GM04504 (cell line): ENCODE data around the gene MTERF4.

Source experiments
- DNase-seq: peaks from one replicate; pipeline ENCODE4 v3.0.0-alpha.2; 2012; ENCODE audit warnings: low read depth

MTERF4 gene

DNA sequence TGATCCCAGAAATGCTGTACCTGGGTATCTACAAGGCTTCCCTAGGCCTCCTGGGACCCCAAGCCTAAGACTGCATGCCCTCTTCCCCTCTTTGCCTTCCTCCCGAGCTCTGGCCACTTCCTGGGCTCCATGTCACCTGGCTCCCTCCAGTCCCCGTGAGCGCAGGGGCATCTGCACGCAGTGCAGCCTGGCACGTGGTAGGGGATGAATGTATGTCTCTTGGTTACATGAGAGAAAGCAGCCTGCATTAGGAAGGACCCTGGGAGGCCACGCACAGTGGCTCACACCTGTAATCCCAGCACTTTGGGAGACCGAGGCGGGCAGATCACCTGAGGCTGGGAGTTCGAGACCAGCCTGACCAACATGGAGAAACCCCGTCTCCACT is 31.3 kb upstream of the MTERF4 start:
- DNase-seq, result no peak

DNA sequence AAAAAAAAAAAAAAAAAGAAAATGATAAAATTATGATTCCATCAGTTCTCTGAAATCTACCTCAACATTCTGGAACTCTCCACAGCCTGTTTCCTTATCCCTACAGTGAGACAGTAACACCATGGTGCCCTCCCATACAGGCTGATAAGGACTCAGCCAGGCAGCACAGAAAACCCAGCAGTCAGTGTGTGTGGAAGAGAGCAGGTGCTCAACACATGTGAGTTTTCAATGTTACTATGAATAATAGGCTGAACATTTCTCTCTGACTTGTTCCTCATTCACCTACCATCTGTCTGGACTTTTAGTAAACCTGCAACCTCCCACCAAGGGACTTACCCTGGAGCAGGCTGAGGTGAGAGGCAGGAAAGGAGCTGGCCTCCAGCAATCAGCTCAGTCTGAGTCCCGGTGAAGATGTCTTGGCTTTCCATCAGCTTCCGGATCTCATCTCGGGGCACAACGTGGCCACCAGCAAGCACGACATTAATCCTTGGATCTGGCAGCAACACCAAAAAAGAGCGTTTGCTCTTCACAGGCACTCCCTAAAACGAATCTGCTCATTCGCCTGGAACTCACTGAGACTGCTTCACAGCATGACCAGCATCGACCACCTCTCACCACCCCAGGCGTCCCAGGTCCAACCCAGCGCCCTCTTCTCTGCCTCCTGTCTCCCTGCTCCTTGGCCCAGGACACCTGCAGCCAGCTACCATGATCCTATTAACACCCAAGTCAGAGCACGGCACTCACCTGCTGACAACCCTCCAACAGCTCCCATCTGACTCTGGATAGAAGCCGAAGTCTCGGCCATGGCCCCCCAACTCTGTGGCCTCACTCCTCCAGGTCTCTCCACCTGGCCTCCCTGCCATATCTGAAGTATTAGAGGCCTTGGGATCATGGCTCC is 30.7 kb upstream of the MTERF4 start:
- no peak for DNase-seq

DNA sequence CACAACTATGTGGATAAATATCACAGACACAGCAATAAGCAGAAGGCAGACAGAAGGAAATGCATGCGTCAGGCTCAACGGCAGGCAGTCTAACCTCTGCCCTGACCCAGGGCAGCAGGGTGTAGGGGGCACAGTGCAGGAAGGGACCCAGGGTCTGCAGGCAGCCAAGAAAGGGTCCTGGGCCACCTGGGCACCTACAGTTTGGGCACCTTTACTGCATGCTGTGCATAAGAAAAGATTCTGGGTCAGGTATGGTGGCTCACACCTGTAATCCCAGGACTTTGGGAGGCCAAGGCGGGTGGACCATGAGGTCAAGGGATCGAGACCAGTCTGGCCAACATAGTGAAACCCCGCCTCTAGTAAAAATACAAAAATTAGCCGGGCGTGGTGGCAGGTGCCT is 29.4 kb upstream of the MTERF4 start:
- no peak for DNase-seq

DNA sequence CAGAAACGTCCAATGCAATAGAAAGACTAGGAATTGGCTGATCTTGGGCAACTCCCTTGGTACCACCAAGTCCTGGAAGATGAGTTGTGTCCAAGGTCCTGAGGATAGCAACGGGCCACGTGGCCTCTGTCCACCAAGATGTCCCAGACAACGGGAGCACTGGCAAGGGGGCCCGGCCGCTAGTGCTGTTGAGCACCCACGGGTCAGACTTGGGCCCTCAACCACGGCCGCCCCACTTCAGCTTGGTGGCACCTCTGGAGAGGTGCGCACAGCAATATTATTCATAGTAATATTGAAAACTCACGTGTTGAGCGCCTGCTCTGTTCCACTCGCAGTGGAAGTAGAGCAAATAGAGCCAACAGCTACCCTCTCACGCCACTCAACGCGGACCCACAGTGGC is 28.2 kb upstream of the MTERF4 start:
- no peak for DNase-seq

DNA sequence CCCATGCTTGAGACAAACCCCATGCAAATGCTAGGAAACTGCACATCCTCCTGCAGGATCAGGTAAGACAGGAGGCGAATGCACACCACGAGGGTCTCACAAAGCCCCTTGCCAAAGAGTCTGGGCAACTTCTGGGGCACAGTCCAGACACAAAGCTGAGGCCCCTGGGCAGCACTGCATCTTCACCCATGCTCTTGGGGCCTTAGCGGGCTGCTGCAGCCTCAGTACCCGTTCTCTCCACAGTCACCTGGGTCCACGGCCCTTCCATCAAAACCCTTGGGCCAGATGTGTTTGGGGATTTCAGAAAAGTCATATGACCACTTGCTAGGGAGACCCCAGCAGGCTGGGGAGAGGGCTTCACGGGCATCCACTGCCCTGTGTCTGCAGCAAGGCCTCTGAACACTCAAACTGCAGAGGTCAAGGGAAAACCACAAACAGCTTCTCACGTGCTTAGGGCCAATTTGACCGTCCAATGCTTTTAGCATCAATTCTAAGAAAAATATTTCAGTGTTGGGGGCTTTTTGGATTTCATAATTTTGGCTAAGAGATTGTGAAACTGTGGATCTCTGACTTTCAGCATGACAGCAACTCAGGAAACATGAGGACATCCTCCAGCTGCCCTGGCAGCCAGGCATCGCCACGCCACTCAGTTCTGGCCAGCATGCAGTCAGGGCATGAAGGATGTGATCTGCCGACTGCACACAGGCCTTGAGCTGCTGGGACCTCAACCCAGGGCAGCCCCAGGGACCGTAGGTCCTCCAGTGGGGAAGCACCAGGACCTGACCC is 27.2 kb upstream of the MTERF4 start:
- no peak for DNase-seq

DNA sequence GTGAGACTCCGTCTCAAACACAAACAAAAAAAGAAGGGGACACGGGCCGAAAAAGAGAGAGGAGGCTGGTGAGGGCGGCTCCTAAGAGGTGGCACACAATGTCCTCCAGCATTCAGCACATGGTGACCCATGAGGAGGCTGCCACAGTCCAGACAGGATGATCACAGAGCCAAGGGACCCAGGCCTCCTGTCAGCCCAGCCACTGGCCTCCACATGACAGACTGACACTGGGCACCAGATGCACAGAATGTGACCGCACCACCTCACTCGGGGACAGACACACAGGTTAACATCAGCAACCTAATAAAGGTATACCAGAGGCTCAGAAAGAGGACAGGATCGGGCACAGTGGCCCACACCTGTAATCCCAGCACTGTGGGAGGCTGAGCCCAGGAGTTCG is 26.2 kb upstream of the MTERF4 start:
- DNase-seq, result no peak

DNA sequence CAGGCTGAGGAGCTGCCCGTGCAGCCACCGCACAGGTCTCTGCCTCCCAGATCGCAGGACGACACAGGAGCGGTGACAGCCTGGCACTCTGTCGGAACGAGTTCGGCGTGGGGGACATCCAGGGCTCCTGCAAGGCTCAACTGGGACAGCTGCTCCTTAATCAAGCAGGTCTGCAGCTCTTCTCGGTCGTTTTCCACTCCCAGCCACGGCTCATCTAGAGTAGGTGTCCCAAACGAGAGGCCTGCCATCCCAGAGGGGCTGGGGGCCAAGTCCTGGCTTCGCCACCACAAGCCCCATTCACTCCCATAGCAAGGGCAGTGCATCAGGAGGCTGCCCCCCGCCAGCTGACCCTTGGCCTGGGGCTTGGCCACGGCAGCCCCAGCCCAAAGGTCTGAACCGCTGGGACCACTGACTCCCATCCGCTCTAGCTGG is 24.7 kb upstream of the MTERF4 start:
- no peak for DNase-seq

DNA sequence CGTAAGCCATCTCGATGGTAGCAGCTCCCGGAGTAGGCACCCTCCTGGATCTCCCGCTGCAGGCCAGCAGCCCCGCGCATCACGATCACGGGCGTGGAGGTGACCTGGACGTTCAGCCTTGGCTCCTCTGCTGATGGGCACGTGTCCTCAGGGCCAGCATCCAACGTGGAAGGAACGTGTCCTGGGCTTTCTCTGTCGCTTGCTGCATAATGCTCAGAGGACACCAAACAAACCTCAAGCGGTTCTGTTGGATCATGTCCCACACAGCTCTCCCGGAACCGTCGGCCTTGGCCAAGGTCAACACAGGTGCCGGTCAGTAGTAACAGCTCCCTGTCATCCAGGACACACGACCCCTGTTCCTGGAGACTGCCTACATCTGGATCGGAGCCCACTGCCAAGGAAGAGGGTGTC is 24.1 kb upstream of the MTERF4 start:
- DNase-seq, result no peak

DNA sequence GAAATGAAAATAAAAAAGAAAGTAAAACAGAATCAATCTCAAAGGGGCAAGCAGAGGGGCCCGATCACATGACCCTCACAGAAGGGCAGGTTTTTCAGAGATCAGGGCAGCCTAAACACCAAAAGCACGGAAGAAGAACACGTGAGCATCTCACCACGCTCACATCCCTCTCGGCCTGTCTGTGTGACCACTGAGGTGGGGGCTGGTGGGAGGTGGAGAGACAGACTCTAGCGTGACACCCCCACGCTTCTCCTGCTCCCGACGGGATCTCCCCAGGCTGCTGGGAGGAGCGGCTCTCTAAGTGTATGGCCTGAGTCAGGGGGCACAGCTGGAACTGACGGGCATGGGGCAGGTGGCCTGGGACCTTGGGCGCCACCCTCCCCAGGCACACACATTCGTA is 23.5 kb upstream of the MTERF4 start:
- no peak for DNase-seq

DNA sequence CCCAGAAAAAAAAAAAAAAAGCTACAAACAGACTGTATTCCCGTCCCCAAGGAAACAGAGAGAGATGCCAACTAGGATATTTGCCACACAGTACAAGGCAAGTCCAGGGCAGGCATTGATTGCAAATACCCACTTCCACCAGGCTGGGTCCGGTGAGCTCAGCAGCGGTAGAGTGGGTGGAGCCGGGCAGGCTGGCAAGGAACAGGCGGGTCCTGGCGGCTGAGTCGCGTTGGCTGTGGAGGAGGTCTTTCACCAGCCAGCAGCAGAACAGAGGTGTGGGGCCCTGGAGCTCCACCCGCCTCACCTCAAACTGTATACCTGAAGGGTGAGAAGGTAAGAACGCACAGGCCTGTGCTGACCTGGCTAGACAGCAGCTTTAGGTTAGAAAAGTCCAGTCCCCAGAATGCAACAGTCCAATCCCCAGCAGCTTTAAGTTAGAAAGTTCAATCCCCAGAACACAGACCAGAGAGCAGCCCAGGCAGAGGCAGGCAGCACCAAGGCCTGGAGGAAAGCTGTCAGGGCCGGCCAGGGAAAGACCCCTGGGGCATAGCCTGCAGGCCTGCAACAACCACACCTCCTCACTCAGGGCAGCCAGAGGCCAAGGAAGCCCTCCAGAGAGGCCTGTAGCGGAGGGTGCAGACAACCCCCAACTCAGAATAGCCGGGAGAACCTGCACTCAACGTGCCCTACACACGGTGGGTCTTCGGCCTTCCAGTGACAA is 21.9 kb upstream of the MTERF4 start:
- no peak for DNase-seq

DNA sequence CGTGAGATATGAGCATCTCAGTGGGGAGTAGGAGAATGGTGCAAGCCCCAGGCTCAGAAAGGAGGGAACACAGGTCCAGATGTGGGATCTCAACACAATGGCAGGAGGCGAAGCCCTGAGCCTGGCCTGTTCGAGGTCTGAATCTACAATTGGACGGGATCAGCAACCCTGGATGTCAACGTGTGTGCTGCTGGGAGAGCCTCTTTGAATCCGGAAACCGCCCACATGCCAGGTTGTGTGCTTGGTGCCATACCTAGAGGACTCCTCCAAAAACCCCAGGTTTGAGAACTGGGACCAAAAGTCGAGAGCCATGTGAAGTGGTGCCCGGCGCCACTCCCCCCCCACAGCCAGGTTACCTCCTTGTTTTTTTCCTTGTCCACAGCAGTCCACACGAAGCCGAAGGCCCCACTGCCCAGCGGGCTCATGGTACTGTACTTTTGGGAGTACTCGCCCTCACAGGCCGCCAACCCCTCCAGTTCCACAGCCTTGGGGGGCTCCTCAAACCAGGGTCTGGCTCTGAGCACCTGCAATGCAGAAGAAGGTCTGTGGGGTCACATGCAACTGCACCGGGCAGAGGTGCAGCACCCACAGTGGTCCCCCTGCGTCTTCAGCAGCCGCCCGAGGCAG is 20.4 kb upstream of the MTERF4 start:
- no peak for DNase-seq

DNA sequence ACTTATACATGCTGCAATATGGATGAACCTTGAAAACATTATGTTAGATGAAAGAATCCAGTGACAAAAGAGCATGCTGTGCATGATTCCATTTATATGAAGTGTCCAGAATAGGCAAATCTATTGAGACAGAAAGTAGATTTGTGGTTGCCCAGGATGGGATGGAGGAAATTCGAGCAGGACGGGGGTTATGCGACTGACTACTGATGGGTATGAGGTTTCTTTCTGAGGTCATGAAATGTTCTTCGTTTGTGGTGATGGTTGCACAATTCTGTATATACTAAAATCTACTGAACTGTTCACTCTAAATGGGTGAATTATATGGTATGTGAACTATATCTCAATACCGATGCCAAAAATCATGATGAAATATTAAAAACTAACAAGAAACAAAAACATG is 18.9 kb upstream of the MTERF4 start:
- no peak for DNase-seq

DNA sequence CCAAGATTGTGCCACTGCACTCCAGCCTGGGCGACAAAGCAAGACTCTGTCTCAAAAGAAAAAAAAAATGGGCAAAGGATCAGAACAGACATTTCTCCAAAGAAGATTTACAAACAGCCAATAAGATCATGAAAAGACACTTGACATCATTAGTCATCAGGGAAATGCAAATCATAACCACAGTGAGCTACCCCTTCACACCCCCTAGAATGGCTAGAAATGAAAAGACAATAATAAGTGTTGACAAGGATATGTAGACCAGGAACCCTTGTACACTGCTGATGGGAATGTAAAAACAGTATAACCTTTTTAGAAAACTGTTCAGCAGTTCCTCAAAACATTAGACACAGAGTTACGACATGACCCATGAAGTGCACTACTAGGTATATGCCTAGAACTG is 18.4 kb upstream of the MTERF4 start:
- no peak for DNase-seq

DNA sequence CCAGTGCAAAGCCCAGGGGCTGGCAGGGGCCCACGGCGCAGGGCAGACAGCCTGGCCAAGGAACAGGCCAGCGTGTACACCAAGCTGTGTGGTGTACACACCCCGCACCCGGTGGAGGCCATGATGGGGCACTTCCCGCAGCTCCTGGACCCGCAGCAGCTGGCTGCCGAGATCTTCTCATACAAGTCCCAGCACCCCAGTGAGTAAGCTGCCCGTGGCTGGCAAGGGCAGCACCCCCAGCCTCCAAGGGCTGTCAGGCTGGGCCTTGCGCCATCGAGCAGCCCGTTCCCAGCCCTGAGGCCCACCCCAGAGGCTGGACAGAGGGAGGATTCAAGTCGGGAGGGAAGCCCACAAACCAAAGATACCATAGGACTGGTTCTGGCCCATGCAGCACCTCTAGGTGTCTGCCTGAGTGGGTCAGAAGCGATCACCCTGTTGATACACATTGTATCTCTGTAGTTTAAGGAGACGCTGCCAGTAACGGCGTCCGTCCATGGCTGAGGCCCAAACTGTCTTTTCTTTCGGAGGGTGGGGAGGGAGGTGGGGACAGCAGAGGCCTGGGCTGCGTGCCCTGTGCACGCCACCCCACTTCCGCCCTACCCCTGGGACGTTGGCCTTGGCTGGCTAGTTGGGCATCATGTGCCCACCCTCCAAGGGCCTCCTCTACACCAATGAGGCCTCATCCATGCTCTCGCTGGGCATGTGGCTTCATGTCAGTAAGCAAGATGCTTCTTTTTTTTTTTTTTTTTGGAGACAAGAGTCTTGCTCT is 16.8 kb upstream of the MTERF4 start:
- DNase-seq, result no peak

DNA sequence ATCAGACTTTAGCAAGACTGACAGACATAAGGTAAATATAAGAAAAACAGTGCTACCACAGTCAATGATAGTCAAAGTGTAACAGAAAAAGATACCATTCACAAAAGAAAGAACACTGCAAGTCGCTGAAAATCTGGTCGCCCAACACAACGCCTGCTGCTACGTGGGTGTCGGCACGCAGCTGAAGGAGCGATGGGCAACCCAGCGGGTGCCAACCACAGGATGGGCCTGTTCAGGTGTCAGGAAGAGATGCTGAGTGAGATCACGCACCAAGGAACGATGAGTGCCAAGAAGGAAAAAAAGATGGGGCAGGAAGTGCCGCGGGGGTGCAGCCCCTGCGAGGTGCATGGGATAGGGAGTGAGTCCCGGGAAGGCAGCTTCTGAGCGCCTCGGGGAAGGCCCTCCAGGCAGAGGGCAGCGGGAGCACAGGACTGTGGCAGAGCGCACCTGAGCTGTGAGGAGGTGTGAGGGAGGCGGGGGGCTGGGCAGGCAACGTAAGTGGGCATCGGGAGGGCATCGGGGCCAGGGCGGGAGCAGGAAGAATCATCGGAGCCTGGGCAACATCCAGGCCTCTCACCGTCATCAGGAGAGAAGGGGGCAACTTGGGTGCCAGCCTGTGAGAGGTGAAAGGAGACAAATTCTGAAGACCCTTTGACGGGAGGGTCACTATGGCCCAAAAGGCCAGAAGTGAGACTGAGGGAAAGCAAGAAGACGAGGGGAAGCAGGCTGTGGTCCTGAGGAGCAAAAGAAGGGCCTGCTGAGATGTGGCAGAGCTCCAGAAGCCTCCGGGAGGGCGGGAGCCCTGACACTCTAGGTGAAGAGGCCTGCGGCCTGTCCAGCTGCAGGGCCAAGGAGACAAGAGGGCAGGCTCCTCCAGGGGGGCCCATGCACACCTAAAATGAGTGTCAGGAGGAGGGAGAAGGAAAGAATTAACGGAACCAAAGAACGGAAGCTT is 14.8 kb upstream of the MTERF4 start:
- no peak for DNase-seq

DNA sequence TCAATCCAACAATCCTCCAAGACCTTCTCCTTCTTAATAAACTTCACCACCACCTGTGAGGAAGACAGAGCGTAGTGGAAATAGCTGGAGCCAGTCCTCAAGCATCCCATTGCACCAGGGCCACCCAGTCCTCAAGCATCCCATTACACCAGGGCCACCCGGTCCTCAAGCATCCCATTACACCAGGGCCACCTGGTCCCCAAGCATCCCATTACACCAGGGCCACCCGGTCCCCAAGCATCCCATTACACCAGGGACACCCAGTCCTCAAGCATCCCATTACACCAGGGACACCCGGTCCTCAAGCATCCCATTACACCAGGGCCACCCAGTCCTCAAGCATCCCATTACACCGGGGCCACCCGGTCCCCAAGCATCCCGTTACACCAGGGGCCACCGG is 13.3 kb upstream of the MTERF4 start:
- DNase-seq, result no peak

DNA sequence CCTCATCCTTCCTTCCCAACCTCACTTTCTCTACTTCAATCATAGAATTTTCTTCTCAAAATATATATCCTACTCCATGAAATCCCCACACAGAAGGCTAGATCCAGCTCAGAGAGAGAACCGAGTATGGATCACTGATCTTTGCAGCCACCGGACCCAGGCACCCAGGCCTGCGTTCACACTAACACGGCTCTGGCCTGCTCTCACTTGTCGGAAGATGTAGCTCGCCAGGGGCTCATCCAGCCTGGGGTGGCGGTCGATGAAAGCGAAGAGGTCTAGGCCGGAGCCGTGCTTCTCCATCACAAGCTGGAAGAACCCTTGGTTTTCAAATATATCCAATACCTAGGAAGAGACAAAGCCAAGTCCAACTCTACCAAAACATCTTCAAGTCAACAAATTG is 12.7 kb upstream of the MTERF4 start:
- no peak for DNase-seq

DNA sequence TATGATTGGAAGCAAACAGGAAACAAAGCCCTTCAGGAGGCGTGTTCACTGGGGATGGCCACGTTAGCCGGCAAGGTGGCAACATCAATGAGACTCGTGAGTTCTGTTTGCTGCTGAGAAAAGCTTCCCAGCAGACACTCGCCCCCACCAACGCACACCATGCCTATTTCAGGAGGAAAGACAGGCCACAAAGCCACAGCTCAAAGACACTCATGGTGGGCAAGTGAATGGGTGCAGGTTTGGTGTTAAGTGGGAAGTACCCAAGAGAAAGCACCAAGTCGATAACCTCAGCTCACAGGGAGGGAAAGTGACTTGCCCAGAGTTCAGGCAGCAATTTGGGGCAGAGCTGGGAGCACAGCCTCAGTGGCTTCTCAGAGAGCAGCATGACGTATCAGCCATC is 10.5 kb upstream of the MTERF4 start:
- DNase-seq, result no peak

DNA sequence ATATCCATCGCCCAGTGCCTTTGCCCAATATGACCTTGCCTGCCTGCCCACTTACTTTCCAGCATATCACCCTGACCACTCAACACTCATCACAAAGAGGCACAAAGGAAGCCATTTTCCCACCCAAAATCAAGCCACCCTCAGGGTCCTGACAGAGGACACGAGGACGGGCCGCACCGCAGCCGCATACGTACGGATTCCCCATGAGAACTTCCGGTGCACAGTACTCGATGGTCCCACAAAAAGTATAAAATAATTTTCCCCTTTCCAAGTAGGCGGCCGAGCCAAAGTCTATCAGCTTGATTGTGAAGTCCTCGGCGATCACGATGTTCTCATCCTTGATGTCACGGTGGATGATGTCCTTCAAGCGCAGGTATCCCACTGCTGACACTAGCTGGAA is 10.0 kb upstream of the MTERF4 start:
- DNase-seq, result no peak

DNA sequence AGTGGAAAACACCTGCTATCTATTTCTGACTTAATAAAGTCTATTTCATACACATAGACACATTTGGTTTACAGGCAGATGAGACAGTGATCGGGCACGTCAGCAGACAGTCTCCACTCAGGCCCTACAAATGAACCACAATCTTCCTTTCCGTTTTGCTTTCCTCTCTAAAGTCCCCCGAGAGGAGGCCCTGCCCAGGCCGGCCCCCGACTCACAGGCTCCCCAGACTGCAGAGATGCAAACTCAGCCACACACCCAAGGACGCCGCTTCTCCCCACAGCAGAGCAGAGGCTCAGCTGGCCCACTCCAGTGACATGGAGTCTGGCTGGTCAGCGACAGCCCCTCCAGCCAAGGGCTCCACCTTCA is 9.3 kb upstream of the MTERF4 start:
- no peak for DNase-seq
